Stimulated activated CD4-positive, alpha-beta T cell treated with anti-CD3 and anti-CD28 coated beads, Interleukin-4, amount 100 ng/mL, for 24 hours (primary cell): Measurements from ENCODE around the gene FMN2.
"Not testable (repeated sequence)": the region's sequence is repeated elsewhere in the genome, so short reads cannot be mapped to it uniquely, and the experiment has no call there.

ENCODE experiments used
- DNase-seq: peaks from one replicate; pipeline ENCODE4 v3.0.0-alpha.2; 2020

FMN2 gene

GRCh38 chr1:240258910-240259309, 167.2 kb downstream of the FMN2 start:
- DNase-seq = no peak

DNA sequence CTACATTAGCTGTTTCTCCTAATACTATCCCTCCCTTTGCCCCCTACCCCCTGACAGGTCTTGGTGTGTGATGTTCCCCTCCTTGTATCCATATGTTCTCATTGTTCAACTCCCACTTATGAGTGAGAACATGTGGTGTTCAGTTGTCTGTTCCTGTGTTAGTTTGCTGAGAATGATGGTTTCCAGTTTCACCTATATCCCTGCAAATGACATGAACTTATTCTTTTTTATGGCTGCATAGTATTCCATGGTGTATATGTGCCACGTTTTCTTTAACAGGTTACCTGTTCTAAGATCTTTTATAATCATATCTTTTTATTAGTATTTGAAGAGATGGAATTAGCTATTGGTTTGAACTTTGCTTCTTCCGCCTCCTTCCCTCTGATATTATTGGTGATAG, 172.8 kb downstream of the FMN2 start:
- not testable (repeated sequence) for DNase-seq

- DNase-seq = no peak
Measured at GRCh38 chr1:240271081-240271480, 179.4 kb downstream of the FMN2 start.

DNA sequence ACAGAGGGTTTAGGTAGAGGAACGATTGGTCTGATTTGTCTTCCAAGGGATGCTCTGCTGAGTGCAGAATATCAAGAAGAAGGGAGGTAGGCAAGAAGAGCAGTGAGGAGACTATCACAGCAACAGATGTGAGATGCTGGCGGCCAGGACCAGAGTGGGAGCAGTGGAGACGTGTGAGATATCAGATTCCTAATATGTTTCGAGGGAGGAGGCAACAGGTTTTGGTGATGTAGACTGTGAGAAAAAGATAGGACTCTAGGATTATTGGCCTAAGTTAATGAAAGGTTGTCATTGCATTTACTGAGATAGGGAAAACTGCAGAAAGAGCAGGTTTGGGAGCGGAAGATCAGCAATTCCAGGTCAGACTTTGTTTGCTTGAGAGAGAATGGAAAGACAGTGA, 182.9 kb downstream of the FMN2 start:
- DNase-seq = no peak

DNA sequence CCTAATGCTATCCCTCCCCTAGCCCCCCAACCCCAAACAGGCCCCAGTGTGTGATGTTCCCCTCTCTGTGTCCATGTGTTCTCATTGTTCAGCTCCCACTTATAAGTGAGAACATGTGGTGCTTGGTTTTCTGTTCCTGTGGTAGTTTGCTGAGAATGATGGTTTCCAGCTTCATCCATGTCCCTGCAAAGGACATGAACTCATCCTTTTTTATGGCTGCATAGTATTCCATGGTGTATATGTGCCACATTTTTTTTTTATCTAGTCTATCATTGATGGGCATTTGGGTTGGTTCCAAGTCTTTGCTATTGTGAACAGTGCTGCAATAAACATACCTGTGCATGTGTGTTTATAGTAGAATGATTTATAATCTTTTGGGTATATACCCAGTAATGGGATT, 183.5 kb downstream of the FMN2 start:
- DNase-seq = not testable (repeated sequence)

GRCh38 chr1:240278082-240278481, 186.4 kb downstream of the FMN2 start:
- DNase-seq = no peak

GRCh38 chr1:240280560-240281322, 189.1 kb downstream of the FMN2 start:
- DNase-seq = no peak

GRCh38 chr1:240282061-240282830, 190.6 kb downstream of the FMN2 start:
- no peak for DNase-seq

DNA sequence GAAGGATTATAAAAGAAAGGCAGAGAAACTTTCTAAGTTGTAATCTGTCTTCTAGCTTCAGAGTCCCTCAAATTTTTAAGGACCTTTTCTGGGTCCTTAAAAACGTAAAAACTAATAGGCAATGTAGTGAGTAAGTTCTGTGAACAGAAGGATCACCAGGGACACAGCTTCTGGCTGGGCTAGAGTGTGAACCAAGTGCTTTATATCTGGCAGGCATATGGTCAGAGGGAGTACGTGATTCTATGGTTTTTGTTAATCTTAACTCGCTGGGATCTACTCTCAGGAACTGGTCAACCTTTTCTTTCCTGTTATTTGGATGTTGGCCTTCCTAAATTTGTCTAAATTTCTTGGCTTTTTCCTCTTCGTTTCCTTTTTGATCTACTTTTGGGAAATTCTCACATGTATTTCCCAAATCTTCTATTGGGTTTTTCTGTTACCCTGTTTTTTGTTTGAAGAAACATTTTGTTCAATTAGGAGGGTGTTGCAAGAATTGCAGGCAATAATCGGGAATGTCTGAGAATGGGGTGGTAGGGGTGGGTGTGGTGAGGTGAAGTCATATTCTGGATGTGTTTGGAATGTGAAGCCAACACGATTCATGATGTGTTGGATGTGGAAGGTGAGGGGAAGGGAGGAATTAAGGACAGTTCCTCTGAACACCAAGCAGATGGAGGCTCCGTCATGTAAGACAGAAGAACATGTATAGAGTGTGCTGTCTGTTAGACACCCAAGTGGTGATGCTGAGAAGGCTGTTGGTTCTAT, 193.2 kb downstream of the FMN2 start:
- DNase-seq = no peak

DNA sequence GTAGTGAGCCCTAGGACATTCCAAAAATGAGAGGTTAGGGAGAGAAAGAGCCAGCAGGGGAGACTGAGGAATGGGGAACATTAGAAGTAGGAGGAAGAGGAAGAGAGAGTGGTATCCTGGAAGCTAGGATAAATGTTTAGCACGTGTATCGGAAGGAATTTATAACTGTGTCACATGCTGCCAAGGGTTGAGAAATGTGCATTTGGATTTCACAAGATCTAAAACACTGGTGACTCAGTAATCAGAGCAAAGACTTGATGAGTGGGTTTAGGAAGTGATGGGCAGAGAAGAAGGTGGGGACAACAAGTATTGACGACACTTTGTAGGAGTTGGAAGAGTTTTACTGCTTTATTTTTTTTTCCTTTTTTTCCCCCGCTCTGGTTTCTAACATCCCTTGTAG, 193.9 kb downstream of the FMN2 start:
- DNase-seq = no peak

DNA sequence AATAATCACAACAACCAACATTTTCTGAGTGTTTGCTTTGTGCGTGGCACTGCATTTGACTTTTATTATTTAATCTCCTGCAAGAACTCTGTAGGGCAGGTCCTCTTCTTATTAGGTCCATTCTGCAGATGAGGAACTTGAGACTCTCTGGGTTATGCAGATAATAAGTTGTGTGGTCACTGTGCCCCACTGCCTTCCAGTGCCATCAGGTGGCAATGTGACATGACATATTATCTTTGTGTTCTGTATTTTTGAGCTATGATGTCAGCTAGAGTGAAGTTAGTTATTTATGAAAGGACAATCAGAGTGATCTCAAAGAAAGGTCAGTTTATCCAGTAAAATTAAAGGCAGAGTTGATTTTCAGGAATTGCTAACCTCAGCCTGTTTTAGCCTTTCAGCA, 196.0 kb downstream of the FMN2 start:
- DNase-seq = no peak

DNA sequence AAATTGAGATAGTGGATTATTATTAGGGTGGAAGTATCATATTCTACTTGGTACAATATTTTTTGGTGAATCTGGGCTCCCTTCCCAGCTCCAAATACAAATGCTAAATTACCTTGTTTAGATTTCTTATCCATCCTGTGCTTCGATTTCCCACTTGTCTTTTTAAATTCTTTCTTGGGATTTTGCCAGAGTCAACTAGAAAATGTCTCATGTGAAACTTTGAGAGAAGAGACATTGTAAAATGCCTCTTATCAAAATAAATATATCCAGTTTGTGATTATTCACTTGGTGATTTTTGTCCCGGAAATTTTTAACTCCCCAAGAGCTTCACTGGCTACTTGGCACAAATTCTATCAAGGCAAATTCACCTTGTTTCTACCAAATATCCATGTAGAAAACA, 202.0 kb downstream of the FMN2 start:
- DNase-seq = no peak

DNA sequence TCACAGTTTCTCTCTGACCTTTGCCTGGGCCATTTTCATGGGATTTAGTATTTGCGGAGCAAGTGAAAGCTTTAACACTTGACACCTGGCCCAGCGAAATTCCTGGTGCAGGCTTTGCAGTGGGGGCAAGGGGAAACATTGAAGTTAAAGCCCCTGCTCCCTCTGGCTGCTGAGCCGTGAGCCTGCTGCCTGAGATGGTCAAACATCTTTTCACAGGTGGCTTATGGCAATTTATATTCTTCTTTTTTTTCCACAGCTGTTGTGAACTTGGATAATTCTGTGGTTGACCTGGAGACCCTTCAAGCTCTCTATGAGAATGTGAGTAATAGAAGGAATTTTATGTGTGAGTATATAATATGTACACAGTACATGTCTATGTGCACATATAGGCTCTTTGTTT, 202.9 kb downstream of the FMN2 start:
- no peak for DNase-seq

GRCh38 chr1:240295811-240296210, 204.1 kb downstream of the FMN2 start:
- no peak for DNase-seq

GRCh38 chr1:240304466-240304865, 212.8 kb downstream of the FMN2 start:
- DNase-seq = no peak

- DNase-seq = no peak
Measured at GRCh38 chr1:240306673-240307072, 215.0 kb downstream of the FMN2 start.

GRCh38 chr1:240308096-240308495, 216.4 kb downstream of the FMN2 start:
- no peak for DNase-seq

GRCh38 chr1:240309769-240310168, 218.1 kb downstream of the FMN2 start:
- DNase-seq = no peak

DNA sequence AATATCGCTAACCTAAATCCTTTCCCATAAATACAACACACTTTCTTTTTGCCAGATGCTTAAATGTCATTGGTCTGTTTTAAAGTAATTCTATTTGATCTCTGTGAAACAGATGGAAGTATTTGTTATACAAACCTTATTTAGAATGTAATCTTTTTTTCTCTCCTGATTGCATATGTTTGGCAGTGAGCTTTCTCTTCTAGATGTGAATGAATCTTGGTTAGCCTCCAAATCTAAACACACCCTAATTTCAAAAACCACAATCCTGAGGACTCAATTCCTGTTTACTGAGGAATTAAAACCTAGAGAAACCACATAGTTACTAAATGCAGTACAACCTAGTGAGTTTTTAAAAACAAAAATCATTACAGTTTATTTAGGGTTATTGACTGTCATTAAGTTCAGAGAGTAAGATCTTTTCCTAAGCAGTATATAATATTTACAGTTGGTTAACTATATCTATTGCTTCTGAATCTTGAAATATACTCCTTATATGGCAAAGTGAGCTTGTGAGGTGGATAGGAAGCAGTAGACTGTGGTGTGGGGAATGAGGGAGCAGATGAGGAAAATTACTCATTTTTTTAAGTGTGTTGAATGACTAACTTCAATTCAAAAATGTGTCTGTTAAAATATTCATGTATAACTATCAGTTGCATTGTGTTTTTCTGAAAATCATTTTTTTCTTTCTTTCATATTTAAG, 218.7 kb downstream of the FMN2 start:
- DNase-seq = no peak

DNA sequence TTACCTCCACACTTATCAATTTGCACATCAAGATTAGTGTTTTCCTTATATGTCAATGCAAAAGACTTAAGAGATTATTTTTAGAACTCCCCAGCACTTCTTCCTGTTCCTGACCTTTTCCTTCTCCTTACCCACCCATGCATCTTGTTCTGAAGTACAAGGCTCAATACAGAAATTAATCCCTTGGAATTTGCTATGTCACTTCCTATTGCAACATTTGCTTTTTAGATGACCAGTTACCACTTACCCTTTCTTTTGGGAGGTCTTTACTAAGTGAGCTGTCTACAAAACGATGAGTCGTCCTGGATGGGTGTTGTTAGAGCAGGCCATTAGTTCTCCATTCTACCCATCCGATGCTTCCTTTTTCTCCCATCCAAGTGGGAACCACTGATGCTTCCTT, 221.2 kb downstream of the FMN2 start:
- no peak for DNase-seq

- no peak for DNase-seq
Measured at GRCh38 chr1:240314845-240315801, 223.4 kb downstream of the FMN2 start.

DNA sequence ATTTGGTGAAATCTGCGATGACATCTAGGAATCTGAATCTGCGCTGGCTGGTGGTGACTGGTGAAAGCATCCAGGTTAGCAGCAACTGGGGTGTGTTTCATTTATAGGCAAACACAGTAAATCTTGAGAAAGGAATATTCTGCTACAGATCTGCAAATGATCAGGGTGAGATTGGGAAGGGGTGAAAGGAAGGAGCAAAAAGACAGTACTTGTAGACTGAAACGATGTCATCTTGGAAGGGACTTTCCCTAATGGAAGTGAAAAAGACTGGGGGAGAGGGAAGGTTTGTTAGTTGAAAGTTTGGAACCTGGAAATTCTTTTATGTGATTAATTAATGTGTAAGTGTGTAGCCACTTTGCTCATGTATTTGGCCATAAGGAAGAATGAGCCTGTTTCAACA, 228.3 kb downstream of the FMN2 start:
- no peak for DNase-seq
